ENCODE measurements around the gene CCT7. TPM values are rescaled to one million over a fixed set of nuclear protein-coding genes. Genes with fewer than 3 reads are reported as not detected.

The CCT7 gene
- total and polyA plus RNA-seq, 8 donors, result 177 to 233 (median 214) TPM

- no peak overlapping the region for H3K27ac ChIP-seq
- H3K9me3 ChIP-seq, result no peaks in the 10 kb centered on the region
- ATAC-seq, result no peak
- no peaks in the 10 kb centered on the region for H3K27me3 ChIP-seq
- intact Hi-C loops (cut with DNase I), result no loop called here
- peaks cover 0 to 100% of the 10 kb centered on the region in 2 donors for H3K36me3 ChIP-seq
- DNase-seq, result no peak
- no peak for TF ChIP-seq CTCF (IDR thresholded peaks at IDR 0.05)
- peaks cover 0 to under 1% of the 10 kb centered on the region in 2 donors for H3K4me1 ChIP-seq
- H3K4me3 ChIP-seq, result no peak overlapping the region
Measured at GRCh38 chr2:73249636-73250035, 15.5 kb downstream of the CCT7 start.

GRCh38 chr2:73250872-73251846 lies 17.1 kb downstream of the CCT7 start:
- Histone ChIP-seq H3K36me3 (peaks cover 0 to 91% of the 10 kb centered on the region in 2 donors), H3K4me3 (no peak overlapping the region), H3K27ac (no peak overlapping the region), H3K9me3 (no peaks in the 10 kb centered on the region), H3K4me1 (no peaks in the 10 kb centered on the region), H3K27me3 (no peaks in the 10 kb centered on the region)
- DNase-seq, result no peak
- no peak for ATAC-seq
- TF ChIP-seq CTCF (IDR thresholded peaks at IDR 0.05), result no peak
- intact Hi-C loops (cut with DNase I), result no loop called here

GRCh38 chr2:73252238-73253027 lies 18.3 kb downstream of the CCT7 start:
- ATAC-seq (no peak), DNase-seq (no peak)
- TF ChIP-seq CTCF (IDR thresholded peaks at IDR 0.05), result no peak
- no peaks in the 10 kb centered on the region for H3K4me1 ChIP-seq
- no peaks in the 10 kb centered on the region for H3K27me3 ChIP-seq
- H3K36me3 ChIP-seq, result peaks cover 0 to 79% of the 10 kb centered on the region in 2 donors
- H3K4me3 ChIP-seq, result no peak overlapping the region
- no peak overlapping the region for H3K27ac ChIP-seq
- intact Hi-C loops (cut with DNase I), result no loop called here
- no peaks in the 10 kb centered on the region for H3K9me3 ChIP-seq

GRCh38 chr2:73253400-73253799 lies 19.3 kb downstream of the CCT7 start:
- Histone ChIP-seq H3K9me3 (no peaks in the 10 kb centered on the region), H3K27me3 (no peaks in the 10 kb centered on the region), H3K4me3 (no peak overlapping the region), H3K4me1 (no peaks in the 10 kb centered on the region), H3K36me3 (peaks cover 0 to 69% of the 10 kb centered on the region in 2 donors), H3K27ac (no peak overlapping the region)
- ATAC-seq, result no peak
- no peak for DNase-seq
- no peak for TF ChIP-seq CTCF (IDR thresholded peaks at IDR 0.05)
- intact Hi-C loops (cut with DNase I), result no loop called here

DNA sequence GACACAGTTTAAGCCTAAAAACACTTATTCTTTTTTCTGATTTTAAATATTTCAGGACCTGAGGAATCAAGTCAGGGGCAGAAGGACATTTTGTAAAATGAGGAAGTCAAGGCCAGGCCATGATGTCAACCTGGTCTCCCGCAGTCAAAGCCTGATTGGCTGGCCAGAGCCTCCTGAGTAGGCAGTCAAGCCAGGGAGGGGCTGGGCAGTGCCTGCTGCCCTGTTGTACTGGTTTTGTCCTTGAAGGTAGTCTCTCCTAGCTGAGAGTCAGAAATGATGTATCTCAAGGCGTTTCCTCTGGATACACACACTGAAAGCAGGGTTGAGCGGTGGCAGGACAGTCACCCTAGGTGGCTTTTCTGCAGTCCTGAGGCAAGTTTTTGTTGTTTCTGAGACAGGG lies 19.8 kb downstream of the CCT7 start:
- no peak for ATAC-seq
- DNase-seq, result no peak
- Histone ChIP-seq H3K4me1 (no peaks in the 10 kb centered on the region), H3K36me3 (peaks cover 0 to 64% of the 10 kb centered on the region in 2 donors), H3K27me3 (no peaks in the 10 kb centered on the region), H3K9me3 (no peaks in the 10 kb centered on the region), H3K27ac (no peak overlapping the region), H3K4me3 (no peak overlapping the region)
- intact Hi-C loops (cut with DNase I), result no loop called here
- no peak for TF ChIP-seq CTCF (IDR thresholded peaks at IDR 0.05)

Data from left lung (tissue), 10 donors.